ENCODE results near the gene C1orf159.

Gene C1orf159

GRCh38 chr1:1092149-1092855, 23.6 kb downstream of the C1orf159 start:
- no peak for DNase-seq (ENCODE audit: low read depth in 2 of 2)

DNA sequence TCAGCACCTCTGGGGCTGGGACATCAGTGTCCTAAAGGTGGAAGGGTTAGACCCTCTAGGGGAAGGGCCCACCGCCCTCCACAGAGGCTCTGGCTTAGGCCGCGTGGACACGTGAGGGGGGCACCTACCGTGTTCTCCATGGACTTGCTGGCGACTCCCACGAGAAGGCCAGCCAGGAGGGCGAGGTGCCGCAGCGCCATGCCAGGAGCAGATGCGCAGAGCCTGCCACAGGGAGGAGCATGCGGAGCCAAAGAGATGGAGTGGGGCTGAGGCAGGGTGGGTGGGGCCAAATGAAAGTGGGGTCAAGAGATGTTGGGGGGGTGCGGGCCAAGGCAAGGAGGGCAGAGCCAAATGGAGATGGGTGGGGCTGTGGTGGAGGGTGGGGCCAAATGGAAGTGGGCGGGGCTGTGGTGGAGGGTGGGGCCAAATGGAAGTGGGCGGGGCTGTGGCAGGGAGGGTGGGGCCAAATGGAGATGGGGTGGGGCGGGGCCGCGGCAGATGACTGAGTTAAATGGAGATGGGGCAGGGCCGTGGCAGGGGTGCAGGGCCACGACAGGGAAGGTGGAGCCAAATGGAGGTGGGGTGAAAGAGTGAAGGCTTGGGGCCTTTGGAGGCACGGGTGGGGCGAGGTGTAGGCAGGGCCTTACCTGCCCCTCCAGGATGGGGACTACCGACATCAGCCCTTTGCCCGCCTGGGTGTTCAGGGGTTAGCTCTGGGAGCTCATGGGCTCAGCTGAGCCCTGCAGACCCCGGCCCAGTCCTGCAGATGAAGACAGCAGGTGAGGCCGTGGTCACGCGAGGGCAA, 24.3 kb downstream of the C1orf159 start:
- DNase-seq (ENCODE audit: low read depth in 2 of 2): no peak

DNA sequence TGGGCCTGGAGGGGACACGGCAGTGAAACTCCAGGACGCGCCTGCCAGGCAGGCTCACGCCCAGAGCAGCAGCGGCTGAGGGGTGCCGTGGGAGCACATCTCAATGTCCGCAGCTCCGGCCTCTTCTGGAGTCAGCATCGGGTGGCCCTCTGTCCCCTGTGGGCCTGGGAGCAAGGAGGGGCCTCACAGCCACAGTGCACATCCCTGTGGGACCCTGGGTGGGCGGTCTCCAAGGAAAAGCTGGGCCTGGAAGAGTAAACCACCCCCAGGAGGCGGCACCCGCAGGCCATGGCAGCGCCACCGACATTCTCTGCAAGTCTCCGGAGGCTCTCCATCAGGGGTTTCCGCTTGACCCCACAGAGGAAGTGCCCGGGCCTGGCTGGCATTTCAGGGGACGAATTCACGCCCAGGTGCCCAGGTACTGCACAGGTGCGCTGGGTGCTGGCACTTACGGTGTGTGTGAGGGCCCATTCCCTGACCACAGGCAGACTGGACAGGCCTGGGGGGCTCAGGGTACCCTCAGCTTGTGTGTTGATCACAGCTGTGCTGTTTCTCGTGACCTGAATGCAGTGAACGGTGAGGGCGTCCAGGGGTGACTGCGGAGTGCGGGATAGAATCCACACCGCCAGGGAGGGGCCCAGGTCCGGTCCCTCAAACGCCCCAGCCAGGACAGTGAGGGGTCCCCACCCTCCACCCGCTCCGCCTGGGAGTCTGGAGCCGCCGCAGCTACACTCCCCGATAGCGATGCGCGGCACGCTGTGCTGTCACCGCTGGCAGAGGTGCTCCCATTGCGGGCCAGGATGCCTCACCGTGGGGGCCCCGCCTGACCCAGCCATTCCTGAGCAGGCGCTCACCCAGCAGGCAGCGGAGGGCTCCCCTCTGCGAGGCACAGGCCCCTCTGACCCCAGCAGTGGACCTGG, 25.2 kb downstream of the C1orf159 start:
- no peak for DNase-seq (ENCODE audit: low read depth in 2 of 2)

GRCh38 chr1:1089731-1090423, 26.0 kb downstream of the C1orf159 start:
- DNase-seq (ENCODE audit: low read depth in 2 of 2): no peak

DNA sequence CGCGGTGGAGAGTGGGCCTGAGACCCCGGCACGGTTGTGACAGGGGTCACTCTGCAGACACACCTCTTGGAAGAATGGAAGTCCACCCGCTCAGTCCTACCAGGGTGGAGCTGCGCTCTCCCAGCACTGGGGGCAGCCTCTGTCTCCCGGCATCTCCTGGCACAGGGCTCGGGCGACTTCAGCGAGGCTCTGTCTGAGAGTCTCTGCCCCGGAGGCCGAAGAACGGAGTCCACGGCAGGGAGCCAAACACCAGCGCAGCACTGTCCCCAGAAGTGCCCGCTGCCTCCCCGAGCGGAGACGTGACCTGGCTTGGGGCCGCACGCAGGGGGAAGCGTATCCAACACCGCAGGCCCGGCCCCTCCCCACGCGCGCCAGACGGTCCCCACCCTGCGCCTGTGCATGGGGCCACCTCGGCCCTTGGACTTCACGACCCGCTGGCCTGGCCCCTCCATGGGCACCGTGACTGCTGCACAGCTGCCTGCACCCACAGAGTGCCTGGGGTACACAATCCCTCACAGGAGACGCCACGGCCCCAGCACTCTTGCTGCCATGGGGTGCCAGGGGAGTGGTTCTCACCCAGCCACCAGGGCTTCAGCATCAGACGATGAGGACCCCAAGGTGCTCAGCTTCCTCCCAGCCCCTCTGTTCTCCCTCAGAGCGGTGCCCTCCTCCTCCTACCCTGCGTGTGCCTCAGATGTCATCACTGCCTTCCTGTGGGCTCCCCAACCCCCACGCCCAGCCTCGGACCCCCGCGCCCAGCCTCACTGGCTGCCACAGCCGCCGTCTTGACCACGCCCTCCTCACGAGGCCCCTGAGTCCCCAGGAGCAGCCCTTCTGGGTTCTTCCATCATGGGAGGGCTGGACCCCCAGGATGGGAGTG, 26.8 kb downstream of the C1orf159 start:
- no peak for DNase-seq (ENCODE audit: low read depth in 2 of 2)

DNA sequence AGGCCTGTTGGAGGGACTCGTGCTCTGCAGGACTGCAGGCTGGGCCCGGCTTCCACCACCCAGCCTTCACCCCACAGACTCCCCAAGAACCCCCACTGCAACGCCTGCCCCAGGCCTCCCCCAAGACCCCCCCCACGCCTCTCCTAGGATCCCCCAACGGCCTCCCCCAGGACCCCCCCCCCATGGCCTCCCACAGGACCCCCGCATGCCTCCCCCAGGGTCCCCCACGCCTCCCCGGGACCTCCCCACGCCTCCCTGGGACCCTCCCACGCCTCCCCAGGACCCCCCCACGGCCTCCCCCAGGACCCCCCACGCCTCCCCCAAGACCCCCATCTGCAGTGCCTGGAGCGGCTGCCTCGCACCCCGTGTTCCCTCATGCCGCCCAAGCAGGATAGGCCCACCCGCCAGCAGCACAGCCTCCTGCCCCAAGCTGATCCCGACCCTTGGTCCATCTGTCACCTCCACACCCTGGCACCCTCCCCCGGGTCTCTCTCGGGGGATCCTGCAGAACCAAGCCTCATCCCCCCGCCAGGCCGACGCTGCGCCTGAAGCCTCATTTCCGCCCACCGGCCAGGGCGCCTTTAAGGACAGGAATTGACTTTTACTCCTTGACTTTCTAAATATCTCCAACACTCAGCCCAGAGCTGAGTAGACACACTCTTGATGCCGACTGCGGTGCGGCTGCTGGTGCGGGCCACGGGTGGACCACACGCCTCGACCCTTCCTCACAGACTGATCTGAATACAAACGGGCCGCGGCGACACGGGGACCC, 27.7 kb downstream of the C1orf159 start:
- DNase-seq (ENCODE audit: low read depth in 2 of 2): no peak

- no peak for DNase-seq (ENCODE audit: low read depth in 2 of 2)
Measured at GRCh38 chr1:1087351-1088028, 28.4 kb downstream of the C1orf159 start.

DNA sequence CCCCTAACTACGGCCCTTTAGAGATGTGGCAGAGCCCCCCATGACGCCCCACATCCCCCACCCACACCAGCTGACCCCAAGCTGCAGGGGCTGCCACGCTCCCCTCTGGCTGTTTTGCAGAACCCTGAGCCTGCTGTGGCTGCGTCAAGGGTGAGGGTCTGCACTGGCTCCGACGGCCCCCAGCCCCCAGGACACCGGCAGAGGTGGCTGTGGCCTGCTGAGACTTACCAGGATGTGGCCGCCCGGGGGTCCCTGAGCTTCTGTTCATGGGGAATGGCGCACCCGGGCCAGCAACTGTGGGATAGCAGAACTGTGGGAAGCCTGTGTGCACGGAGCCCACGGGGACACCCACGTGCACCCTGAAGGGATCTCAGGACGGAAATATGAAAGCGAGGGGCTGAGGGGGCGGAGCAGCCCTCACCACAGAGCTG, 29.0 kb downstream of the C1orf159 start:
- DNase-seq (ENCODE audit: low read depth in 2 of 2): no peak

DNA sequence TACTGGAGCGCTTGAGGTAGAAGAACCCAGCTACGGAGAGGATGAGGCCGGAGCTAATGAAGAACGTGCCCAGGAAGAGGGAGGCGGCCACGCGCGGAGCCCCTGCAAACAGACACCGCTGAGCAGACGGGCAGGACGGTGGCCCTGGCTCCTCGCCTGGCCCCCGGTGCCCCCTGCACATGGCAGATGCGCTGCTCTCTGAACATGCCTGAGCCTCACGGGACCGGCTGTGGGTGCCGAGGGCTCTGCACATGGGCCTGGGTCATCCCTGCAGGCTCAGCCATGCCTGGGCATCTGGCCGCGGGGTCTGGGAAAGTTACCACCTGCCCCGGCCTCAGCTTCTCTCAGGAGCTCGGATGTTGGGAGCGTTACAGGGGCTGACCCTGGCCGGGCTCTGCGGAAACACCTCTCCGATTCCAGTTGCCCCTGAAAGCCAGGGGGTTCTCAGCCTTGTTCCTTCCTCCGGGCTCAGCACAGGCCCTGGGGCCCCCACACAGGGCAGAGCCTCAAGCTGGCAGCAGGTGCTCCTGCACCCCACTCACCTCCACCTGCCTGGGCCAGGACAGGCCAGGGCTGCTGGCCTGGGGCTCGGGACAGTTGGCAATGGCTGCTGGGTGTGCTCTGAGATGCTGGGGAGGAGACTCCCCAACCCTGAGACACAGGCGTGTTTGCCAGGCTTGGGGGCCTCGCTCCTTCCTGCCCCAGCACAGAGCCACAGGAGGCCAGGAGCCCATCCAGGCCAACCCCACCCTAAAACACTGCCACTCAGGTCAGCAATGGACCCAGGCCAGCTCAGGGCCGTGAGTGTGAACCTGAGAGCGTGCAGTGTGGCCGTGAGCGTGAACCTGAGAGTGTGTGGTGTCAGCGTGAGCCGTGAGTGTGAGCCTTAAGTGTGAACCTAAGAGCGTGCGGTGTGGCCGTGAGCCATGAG, 29.7 kb downstream of the C1orf159 start:
- no peak for DNase-seq (ENCODE audit: low read depth in 2 of 2)

DNA sequence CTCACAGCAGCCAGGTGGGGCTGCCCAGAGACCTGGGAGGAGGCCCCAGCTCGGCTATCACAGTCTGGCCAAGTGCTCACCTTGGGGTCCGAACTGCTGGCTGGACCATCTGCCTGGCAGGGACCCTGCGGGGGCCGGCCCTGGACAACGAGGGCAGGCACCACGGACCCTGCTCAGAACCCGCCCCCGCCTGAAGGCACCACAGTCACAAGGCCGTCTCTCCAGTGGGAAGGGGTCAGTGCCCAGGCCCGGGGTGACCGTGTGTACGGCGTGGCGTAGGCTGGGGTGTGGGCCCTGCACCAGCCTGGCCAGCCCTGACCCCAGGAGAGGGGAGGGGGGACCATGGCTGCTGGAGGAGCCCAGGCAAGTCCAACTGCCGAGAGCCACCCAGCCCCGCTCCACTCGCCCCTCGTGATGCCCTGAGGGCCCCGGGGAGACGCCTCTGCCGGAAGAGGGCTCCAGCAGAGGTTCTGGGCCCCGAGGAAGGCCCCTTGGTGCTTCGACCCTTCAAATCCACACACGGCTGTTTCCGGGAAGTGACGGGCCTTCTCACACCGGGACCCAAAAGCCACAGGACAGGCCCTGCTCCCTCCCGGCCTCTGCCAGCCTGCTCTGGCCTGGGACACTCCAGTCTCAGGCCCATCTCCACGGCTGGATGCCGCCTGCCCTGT, 30.6 kb downstream of the C1orf159 start:
- no peak for DNase-seq (ENCODE audit: low read depth in 2 of 2)

- no peak for DNase-seq (ENCODE audit: low read depth in 2 of 2)
Measured at GRCh38 chr1:1084372-1085170, 31.3 kb downstream of the C1orf159 start.

GRCh38 chr1:1083416-1084371, 32.2 kb downstream of the C1orf159 start:
- DNase-seq (ENCODE audit: low read depth in 2 of 2): no peak

GRCh38 chr1:1082776-1083415, 33.0 kb downstream of the C1orf159 start:
- no peak for DNase-seq (ENCODE audit: low read depth in 2 of 2)

DNA sequence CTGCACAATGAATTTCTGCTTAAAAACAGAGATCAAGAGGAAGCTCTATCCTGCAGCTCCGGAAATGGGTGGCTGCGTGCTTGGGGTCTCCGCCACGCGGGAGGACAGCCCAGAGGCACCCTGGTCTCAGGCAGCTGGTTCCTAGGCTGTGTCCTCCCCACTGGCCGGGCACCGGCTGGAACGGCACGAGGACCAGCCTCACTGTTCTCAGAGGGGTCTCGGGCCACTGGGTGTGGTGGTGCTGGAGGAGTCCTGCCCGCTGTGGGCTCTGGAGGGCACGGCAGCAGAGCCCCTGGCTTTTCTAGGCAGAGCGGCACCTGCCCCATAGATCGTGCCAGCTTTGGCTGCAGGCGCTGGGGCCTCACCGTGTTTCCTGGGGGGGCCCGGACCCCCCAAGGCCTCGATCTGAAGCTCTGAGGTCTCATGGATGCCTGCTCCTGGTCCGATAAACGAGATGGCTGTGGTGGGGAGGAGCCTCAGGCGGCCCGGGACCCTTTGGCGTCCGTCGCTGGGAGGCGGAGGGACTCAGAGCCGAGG, 33.6 kb downstream of the C1orf159 start:
- no peak for DNase-seq (ENCODE audit: low read depth in 2 of 2)

Measured in stimulated activated CD8-positive, alpha-beta memory T cell treated with anti-CD3 and anti-CD28 coated beads, Interleukin-15, amount 100 ng/mL, for 48 hours (primary cell).